HEK293 (cell line): Measurements from ENCODE around the gene TTF2.

Source experiments
- GLI4 ChIP-seq: fragments of 450-650 bp; formaldehyde crosslinking; IDR thresholded peaks from 2 replicates; pipeline ENCODE4 v1.5.1; 2016; ENCODE audit warnings: missing biosample characterization, missing genetic modification characterization
- KLF1 ChIP-seq: fragments of 450-650 bp; formaldehyde crosslinking; IDR thresholded peaks from 2 replicates; pipeline ENCODE4 v1.5.1; 2016; ENCODE audit warnings: missing biosample characterization, missing genetic modification characterization
- KLF16 ChIP-seq: fragments of 450-650 bp; formaldehyde crosslinking; IDR thresholded peaks from 2 replicates; pipeline ENCODE4 v1.5.1; 2017; ENCODE audit warnings: missing biosample characterization, missing genetic modification characterization
- MZF1 ChIP-seq: fragments of 450-650 bp; formaldehyde crosslinking; IDR thresholded peaks from 2 replicates; pipeline ENCODE4 v1.5.1; 2017; ENCODE audit warnings: missing biosample characterization, missing genetic modification characterization, borderline replicate concordance
- SCRT1 ChIP-seq: fragments of 450-650 bp; formaldehyde crosslinking; IDR thresholded peaks from 2 replicates; pipeline ENCODE4 v1.5.1; 2016; ENCODE audit warnings: missing biosample characterization, missing genetic modification characterization, borderline replicate concordance
- SP2 ChIP-seq: fragments of 450-650 bp; formaldehyde crosslinking; IDR thresholded peaks from 2 replicates; pipeline ENCODE4 v1.5.1; 2016; ENCODE audit warnings: missing biosample characterization, missing genetic modification characterization
- SP3 ChIP-seq: fragments of 450-650 bp; formaldehyde crosslinking; IDR thresholded peaks from 2 replicates; pipeline ENCODE4 v1.5.1; 2016; ENCODE audit warnings: missing biosample characterization, missing genetic modification characterization
- YY1 ChIP-seq: fragments of 450-650 bp; formaldehyde crosslinking; IDR thresholded peaks from 2 replicates; pipeline ENCODE4 v1.5.1; 2018; ENCODE audit warnings: missing biosample characterization, missing genetic modification characterization
- ZBTB6 ChIP-seq: fragments of 450-650 bp; formaldehyde crosslinking; IDR thresholded peaks from 2 replicates; pipeline ENCODE4 v1.5.1; 2017; ENCODE audit warnings: missing biosample characterization, missing genetic modification characterization
- ZFHX2 ChIP-seq: fragments of 450-650 bp; formaldehyde crosslinking; conservative IDR thresholded peaks from 2 replicates; pipeline ENCODE4 v1.5.1; 2016; ENCODE audit warnings: missing biosample characterization, missing genetic modification characterization
- ZNF350 ChIP-seq: fragments of 450-650 bp; formaldehyde crosslinking; IDR thresholded peaks from 2 replicates; pipeline ENCODE4 v1.5.0; 2017; ENCODE audit warnings: missing biosample characterization, mild to moderate bottlenecking, missing genetic modification characterization
- ZNF501 ChIP-seq: fragments of 450-650 bp; formaldehyde crosslinking; IDR thresholded peaks from 2 replicates; pipeline ENCODE4 v1.5.1; 2016; ENCODE audit warnings: missing biosample characterization, missing genetic modification characterization
- ZNF600 ChIP-seq: fragments of 450-650 bp; formaldehyde crosslinking; IDR thresholded peaks from 2 replicates; pipeline ENCODE4 v1.5.1; 2016; ENCODE audit warnings: missing biosample characterization, missing genetic modification characterization
- ZNF747 ChIP-seq: fragments of 450-650 bp; formaldehyde crosslinking; IDR thresholded peaks from 2 replicates; pipeline ENCODE4 v1.5.1; 2016; ENCODE audit warnings: missing biosample characterization, missing genetic modification characterization
- ZNF843 ChIP-seq: fragments of 450-650 bp; formaldehyde crosslinking; IDR thresholded peaks from 2 replicates; pipeline ENCODE4 v1.5.1; 2016; ENCODE audit warnings: missing biosample characterization, missing genetic modification characterization
- ZSCAN30 ChIP-seq: fragments of 450-650 bp; IDR thresholded peaks from 2 replicates; pipeline ENCODE4 v1.5.1; 2018; ENCODE audit warnings: missing biosample characterization, mild to moderate bottlenecking, missing genetic modification characterization, moderate library complexity
- TF ChIP-seq, protein P1 (sequence below): fragments of 450-650 bp; formaldehyde crosslinking; IDR thresholded peaks from 2 replicates; pipeline ENCODE4 v1.5.1; 2016; ENCODE audit warnings: missing biosample characterization, missing genetic modification characterization
- TF ChIP-seq, protein P2 (sequence below): fragments of 450-650 bp; IDR thresholded peaks from 2 replicates; pipeline ENCODE4 v1.5.1; 2018; ENCODE audit warnings: missing biosample characterization, mild to moderate bottlenecking, missing genetic modification characterization
- TF ChIP-seq, protein P3 (sequence below): fragments of 450-650 bp; formaldehyde crosslinking; IDR thresholded peaks from 2 replicates; pipeline ENCODE4 v1.5.1; 2016; ENCODE audit warnings: missing biosample characterization, missing genetic modification characterization
- TF ChIP-seq, protein P4 (sequence below): fragments of 450-650 bp; formaldehyde crosslinking; IDR thresholded peaks from 2 replicates; pipeline ENCODE4 v1.5.1; 2016; ENCODE audit warnings: missing biosample characterization, missing genetic modification characterization
- TF ChIP-seq, protein P5 (sequence below): fragments of 450-650 bp; formaldehyde crosslinking; IDR thresholded peaks from 2 replicates; pipeline ENCODE4 v1.5.1; 2016; ENCODE audit warnings: missing biosample characterization, missing genetic modification characterization
- TF ChIP-seq, protein P6 (sequence below): fragments of 450-650 bp; formaldehyde crosslinking; IDR thresholded peaks from 2 replicates; pipeline ENCODE4 v1.5.1; 2016; ENCODE audit warnings: missing biosample characterization, missing genetic modification characterization
- TF ChIP-seq, protein P7 (sequence below): fragments of 450-650 bp; formaldehyde crosslinking; IDR thresholded peaks from 2 replicates; pipeline ENCODE4 v1.5.1; 2016; ENCODE audit warnings: missing biosample characterization, missing genetic modification characterization

The TTF2 gene

DNA sequence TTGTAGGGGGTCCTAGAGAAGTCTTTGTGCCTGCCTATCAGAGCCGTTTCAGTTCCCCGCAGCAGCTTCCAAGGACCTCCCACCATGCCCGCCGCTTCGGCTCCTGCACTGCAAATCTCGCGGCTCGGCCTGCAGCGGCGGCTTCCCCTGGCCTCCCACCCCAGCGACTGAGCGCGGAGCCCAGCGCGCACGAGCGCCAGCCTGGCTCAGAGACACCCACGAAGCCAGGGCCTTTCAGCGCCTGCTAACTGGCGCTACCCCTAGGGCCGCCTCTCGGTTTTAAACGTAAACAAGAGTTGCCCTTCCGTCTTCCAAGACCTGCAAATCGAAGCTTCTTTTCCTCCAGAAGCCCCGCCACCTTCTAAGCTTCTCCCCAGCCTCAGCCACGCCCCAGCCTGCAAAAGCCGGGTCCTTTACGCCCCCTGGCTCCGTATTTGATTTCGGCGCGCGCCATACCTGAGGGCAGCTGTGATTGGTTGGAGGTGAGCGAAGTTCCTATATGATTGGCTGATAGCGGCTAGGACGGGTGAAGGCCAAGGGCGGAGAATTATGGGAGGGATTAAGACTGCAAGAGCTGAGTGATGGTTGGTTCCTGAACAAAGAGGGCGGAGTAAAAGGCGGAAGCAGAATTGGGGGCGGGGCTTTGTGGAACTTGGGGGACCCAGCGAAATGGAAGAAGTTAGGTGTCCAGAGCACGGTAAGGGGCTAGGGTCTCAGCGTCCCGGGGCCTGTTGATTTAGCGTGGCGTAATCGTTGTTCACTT lies at the start of gene TTF2 (continued):
- TF ChIP-seq, protein P1, sequence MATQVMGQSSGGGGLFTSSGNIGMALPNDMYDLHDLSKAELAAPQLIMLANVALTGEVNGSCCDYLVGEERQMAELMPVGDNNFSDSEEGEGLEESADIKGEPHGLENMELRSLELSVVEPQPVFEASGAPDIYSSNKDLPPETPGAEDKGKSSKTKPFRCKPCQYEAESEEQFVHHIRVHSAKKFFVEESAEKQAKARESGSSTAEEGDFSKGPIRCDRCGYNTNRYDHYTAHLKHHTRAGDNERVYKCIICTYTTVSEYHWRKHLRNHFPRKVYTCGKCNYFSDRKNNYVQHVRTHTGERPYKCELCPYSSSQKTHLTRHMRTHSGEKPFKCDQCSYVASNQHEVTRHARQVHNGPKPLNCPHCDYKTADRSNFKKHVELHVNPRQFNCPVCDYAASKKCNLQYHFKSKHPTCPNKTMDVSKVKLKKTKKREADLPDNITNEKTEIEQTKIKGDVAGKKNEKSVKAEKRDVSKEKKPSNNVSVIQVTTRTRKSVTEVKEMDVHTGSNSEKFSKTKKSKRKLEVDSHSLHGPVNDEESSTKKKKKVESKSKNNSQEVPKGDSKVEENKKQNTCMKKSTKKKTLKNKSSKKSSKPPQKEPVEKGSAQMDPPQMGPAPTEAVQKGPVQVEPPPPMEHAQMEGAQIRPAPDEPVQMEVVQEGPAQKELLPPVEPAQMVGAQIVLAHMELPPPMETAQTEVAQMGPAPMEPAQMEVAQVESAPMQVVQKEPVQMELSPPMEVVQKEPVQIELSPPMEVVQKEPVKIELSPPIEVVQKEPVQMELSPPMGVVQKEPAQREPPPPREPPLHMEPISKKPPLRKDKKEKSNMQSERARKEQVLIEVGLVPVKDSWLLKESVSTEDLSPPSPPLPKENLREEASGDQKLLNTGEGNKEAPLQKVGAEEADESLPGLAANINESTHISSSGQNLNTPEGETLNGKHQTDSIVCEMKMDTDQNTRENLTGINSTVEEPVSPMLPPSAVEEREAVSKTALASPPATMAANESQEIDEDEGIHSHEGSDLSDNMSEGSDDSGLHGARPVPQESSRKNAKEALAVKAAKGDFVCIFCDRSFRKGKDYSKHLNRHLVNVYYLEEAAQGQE, result peak; percentile 35
- TF ChIP-seq ZSCAN30 (tag by site-specific recombination) (peak; percentile 85; the same call in 1 of the 2 replicates), SCRT1 (tag by site-specific recombination) (no peak), KLF1 (tag by site-specific recombination) (peak; percentile 65), ZNF350 (tag by site-specific recombination) (no peak), ZNF843 (tag by site-specific recombination) (0 out of 2 replicates have a peak, but pooled peaks have one; percentile 15), ZNF501 (tag by site-specific recombination) (peak; percentile 96), GLI4 (tag by site-specific recombination) (0 out of 2 replicates have a peak, but pooled peaks have one; percentile 35), ZNF747 (tag by site-specific recombination) (no peak), SP3 (tag by site-specific recombination) (peak; percentile 99), ZNF600 (tag by site-specific recombination) (peak; percentile 83), MZF1 (tag by site-specific recombination) (0 out of 2 replicates have a peak, but pooled peaks have one; percentile 36), ZBTB6 (tag by site-specific recombination) (peak; percentile 76), YY1 (tag by site-specific recombination) (peak; percentile 47; the same call in 1 of the 2 replicates), ZFHX2 (tag by site-specific recombination) (peak; percentile 38), KLF16 (tag by site-specific recombination) (peak; percentile 51; the same call in 1 of the 2 replicates), SP2 (tag by site-specific recombination) (peak; percentile 100)
- TF ChIP-seq, protein P2, sequence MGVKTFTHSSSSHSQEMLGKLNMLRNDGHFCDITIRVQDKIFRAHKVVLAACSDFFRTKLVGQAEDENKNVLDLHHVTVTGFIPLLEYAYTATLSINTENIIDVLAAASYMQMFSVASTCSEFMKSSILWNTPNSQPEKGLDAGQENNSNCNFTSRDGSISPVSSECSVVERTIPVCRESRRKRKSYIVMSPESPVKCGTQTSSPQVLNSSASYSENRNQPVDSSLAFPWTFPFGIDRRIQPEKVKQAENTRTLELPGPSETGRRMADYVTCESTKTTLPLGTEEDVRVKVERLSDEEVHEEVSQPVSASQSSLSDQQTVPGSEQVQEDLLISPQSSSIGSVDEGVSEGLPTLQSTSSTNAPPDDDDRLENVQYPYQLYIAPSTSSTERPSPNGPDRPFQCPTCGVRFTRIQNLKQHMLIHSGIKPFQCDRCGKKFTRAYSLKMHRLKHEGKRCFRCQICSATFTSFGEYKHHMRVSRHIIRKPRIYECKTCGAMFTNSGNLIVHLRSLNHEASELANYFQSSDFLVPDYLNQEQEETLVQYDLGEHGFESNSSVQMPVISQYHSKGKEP (tag by site-specific recombination), result peak; percentile 75
- TF ChIP-seq, protein P3, sequence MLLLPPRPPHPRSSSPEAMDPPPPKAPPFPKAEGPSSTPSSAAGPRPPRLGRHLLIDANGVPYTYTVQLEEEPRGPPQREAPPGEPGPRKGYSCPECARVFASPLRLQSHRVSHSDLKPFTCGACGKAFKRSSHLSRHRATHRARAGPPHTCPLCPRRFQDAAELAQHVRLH (tag by site-specific recombination), result peak; percentile 53; the same call in 1 of the 2 replicates
- TF ChIP-seq, protein P4, sequence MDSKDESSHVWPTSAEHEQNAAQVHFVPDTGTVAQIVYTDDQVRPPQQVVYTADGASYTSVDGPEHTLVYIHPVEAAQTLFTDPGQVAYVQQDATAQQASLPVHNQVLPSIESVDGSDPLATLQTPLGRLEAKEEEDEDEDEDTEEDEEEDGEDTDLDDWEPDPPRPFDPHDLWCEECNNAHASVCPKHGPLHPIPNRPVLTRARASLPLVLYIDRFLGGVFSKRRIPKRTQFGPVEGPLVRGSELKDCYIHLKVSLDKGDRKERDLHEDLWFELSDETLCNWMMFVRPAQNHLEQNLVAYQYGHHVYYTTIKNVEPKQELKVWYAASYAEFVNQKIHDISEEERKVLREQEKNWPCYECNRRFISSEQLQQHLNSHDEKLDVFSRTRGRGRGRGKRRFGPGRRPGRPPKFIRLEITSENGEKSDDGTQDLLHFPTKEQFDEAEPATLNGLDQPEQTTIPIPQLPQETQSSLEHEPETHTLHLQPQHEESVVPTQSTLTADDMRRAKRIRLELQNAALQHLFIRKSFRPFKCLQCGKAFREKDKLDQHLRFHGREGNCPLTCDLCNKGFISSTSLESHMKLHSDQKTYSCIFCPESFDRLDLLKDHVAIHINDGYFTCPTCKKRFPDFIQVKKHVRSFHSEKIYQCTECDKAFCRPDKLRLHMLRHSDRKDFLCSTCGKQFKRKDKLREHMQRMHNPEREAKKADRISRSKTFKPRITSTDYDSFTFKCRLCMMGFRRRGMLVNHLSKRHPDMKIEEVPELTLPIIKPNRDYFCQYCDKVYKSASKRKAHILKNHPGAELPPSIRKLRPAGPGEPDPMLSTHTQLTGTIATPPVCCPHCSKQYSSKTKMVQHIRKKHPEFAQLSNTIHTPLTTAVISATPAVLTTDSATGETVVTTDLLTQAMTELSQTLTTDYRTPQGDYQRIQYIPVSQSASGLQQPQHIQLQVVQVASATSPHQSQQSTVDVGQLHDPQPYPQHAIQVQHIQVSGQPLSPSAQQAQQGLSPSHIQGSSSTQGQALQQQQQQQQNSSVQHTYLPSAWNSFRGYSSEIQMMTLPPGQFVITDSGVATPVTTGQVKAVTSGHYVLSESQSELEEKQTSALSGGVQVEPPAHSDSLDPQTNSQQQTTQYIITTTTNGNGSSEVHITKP (tag by site-specific recombination), result peak; percentile 53
- TF ChIP-seq, protein P5, sequence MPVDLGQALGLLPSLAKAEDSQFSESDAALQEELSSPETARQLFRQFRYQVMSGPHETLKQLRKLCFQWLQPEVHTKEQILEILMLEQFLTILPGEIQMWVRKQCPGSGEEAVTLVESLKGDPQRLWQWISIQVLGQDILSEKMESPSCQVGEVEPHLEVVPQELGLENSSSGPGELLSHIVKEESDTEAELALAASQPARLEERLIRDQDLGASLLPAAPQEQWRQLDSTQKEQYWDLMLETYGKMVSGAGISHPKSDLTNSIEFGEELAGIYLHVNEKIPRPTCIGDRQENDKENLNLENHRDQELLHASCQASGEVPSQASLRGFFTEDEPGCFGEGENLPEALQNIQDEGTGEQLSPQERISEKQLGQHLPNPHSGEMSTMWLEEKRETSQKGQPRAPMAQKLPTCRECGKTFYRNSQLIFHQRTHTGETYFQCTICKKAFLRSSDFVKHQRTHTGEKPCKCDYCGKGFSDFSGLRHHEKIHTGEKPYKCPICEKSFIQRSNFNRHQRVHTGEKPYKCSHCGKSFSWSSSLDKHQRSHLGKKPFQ (tag by site-specific recombination), result 0 out of 2 replicates have a peak, but pooled peaks have one; percentile 42
- TF ChIP-seq, protein P6, sequence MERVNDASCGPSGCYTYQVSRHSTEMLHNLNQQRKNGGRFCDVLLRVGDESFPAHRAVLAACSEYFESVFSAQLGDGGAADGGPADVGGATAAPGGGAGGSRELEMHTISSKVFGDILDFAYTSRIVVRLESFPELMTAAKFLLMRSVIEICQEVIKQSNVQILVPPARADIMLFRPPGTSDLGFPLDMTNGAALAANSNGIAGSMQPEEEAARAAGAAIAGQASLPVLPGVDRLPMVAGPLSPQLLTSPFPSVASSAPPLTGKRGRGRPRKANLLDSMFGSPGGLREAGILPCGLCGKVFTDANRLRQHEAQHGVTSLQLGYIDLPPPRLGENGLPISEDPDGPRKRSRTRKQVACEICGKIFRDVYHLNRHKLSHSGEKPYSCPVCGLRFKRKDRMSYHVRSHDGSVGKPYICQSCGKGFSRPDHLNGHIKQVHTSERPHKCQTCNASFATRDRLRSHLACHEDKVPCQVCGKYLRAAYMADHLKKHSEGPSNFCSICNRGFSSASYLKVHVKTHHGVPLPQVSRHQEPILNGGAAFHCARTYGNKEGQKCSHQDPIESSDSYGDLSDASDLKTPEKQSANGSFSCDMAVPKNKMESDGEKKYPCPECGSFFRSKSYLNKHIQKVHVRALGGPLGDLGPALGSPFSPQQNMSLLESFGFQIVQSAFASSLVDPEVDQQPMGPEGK (tag by site-specific recombination), result peak; percentile 77
- TF ChIP-seq, protein P7, sequence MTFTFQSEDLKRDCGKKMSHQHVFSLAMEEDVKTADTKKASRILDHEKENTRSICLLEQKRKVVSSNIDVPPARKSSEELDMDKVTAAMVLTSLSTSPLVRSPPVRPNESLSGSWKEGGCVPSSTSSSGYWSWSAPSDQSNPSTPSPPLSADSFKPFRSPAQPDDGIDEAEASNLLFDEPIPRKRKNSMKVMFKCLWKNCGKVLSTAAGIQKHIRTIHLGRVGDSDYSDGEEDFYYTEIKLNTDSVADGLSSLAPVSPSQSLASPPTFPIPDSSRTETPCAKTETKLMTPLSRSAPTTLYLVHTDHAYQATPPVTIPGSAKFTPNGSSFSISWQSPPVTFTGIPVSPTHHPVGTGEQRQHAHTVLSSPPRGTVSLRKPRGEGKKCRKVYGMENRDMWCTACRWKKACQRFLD, result 0 out of 2 replicates have a peak, but pooled peaks have one; percentile 13
